ENCODE results near the gene EVA1C. TPM values are rescaled to one million over a fixed set of nuclear protein-coding genes. Genes with fewer than 3 reads are reported as not detected.
A peak's percentile ranks its signal among the peaks of the same experiment; 100 is the strongest.
"Not testable (repeated sequence)": the region's sequence is repeated elsewhere in the genome, so short reads cannot be mapped to it uniquely, and the experiment has no call there.

EVA1C gene
- total and polyA plus RNA-seq, 9 of the 15 experiments (the other 6 are each of a cell fraction or from before 2014, with no cell fraction given), result 0.22 TPM; not detected in 8

DNA sequence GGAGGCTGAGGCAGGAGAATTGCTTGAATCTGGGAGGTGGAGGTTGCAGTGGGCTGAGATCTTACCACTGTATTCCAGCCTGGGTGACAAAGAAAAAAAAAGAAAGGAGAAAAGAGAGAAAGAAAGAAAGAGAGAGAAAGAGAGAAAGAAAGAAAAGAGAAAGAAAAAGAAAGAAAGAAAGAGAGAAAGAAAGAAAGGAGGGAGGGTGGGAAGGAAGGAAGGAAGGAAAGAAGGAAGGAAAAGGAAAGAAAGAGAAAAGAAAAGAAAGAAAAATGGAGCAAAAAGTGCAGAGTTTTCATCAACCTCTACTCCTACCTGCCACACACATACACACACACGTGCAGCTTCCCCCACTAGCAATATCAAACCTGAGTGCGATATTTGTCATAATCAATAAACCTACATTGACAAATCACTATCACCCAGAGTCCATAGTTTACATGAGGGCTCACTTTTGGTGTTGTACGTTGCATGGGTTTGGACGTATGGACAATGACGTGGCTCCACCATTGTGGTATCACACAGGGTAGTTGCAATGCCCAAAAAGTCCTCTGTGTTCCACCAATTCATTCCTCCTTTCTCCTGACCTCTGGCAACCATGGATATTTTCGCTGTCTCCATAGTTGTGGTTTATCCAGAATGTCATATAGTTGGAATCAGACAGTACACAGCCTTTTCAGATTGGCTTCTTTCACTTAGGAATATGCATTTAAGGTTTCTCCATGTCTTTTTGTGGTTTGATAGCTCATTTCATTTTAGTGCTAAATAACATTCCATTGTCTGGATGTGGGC lies 36.5 kb downstream of the EVA1C start:
- H3K9ac ChIP-seq (ENCODE audit: insufficient read depth in 1 of 2, low read depth in 2 of 2, low read length in 2 of 2), result no peak overlapping the region
- H3K4me3 ChIP-seq, result no peak overlapping the region
- TF ChIP-seq HLTF (IDR thresholded peaks at IDR 0.05), result no peak
- TF ChIP-seq, protein P1, sequence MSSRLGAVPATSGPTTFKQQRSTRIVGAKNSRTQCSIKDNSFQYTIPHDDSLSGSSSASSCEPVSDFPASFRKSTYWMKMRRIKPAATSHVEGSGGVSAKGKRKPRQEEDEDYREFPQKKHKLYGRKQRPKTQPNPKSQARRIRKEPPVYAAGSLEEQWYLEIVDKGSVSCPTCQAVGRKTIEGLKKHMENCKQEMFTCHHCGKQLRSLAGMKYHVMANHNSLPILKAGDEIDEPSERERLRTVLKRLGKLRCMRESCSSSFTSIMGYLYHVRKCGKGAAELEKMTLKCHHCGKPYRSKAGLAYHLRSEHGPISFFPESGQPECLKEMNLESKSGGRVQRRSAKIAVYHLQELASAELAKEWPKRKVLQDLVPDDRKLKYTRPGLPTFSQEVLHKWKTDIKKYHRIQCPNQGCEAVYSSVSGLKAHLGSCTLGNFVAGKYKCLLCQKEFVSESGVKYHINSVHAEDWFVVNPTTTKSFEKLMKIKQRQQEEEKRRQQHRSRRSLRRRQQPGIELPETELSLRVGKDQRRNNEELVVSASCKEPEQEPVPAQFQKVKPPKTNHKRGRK (tag; IDR thresholded peaks at IDR 0.05), result peak; percentile 93
- TF ChIP-seq, protein P2, sequence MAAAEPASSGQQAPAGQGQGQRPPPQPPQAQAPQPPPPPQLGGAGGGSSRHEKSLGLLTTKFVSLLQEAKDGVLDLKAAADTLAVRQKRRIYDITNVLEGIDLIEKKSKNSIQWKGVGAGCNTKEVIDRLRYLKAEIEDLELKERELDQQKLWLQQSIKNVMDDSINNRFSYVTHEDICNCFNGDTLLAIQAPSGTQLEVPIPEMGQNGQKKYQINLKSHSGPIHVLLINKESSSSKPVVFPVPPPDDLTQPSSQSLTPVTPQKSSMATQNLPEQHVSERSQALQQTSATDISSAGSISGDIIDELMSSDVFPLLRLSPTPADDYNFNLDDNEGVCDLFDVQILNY (CRISPR knock-in tag; IDR thresholded peaks at IDR 0.05), result no peak
- H3K27me3 ChIP-seq (ENCODE audit: control insufficient read depth in 2 of 2, insufficient read depth in 2 of 2, low read length in 2 of 2), result peaks cover 29 to 47% of the 10 kb centered on the region in 2 experiments
- in situ Hi-C loops (cut with MboI) (no loop called here), intact Hi-C loops (cut with micrococcal nuclease) (no loop called here)
- H3K9me1 ChIP-seq (ENCODE audit: control insufficient read depth, insufficient read depth, low read length), result no peaks in the 10 kb centered on the region
- H3K27ac ChIP-seq (ENCODE audit: extremely low read depth, low read depth, low read length), result no peak overlapping the region
- no peaks in the 10 kb centered on the region for H4K20me1 ChIP-seq (replicated peaks; ENCODE audit: control insufficient read depth, insufficient read depth, low read length)
- 14% methylated on average over 6 of the region's 6 CpGs for WGBS (ENCODE audit: insufficient coverage, low coverage, missing lambda C conversion rate)
- H3K9me3 ChIP-seq (replicated peaks; ENCODE audit: control insufficient read depth, insufficient read depth, low read depth, low read length), result no peaks in the 10 kb centered on the region; the same call in 1 of the 2 replicates
- ATAC-seq, result no peak; the same call in 2 of the 3 replicates
- no peaks in the 10 kb centered on the region; a peak in 1 of 5 replicates for H3K4me1 ChIP-seq (replicated peaks in 1 of 2; ENCODE audit: control insufficient read depth in 2 of 2, insufficient read depth in 2 of 2, low read length in 2 of 2)
- H2AFZ ChIP-seq (ENCODE audit: low read depth, low read length), result no peak overlapping the region
- FAIRE-seq, result no peak
- H3K36me3 ChIP-seq (ENCODE audit: control insufficient read depth, insufficient read depth, low read length), result no peaks in the 10 kb centered on the region
- DNase-seq (ENCODE audit: extremely low read depth in 1 of 4, low spot score in 3 of 4), result no peak
- H3K79me2 ChIP-seq (ENCODE audit: control insufficient read depth, insufficient read depth, low read length), result no peaks in the 10 kb centered on the region
- no peak overlapping the region for H3K4me2 ChIP-seq (ENCODE audit: insufficient read depth, low read length)
- BruUV-seq (replicated peaks), result no TSS peak
- ChIA-PET POLR2A (no interaction called here), CTCF (ENCODE audit: low intra/inter-chr PET ratio) (interaction anchor here (0.6 kb wide), 1 partner anchor 15 kb away, joined by 3 read pairs; no protein-coding TSS in a partner anchor)

DNA sequence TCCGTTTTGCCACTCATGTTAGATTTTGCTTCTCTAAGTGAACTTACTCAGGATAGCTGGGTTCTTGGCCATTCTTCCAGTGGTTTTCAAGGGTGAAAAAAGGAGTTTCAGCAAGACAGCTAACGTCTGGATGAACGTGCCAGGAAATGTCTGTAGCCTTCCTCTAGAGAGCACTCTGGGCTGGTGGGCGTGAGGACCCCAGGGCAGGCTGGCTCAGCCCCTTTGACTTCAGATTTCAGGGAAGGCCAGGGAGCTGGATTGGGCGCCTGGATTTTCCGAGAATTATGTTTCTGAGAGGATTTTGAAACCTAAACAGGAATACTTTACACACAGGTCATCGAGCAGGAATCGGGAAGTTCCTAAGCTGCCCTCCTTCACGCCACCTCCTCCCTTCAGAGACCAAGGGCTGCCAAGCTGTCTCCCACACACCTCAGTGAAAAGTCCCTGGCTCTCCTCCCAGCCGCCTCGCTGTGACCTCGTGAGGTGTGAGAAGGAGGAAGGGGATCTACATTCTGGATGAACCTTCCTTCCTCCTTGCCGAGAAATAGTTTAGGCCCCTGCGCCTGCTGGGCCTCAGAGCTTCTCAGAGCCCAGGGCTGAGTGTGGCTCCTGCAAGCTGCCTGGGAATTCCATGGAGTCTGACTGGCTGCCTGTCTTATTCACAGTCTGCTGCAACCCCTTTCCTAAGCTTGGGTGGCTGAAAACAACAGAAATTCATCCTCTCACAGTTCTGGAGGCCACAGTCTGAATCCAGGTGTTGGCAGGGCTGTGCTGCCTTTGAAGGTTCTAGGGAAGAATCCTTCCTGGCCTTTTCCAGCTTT lies 38.6 kb downstream of the EVA1C start:
- H3K4me2 ChIP-seq (ENCODE audit: insufficient read depth, low read length); CTCF ChIA-PET (ENCODE audit: low intra/inter-chr PET ratio); H3K36me3 ChIP-seq (ENCODE audit: control insufficient read depth, insufficient read depth, low read length); H4K20me1 ChIP-seq (replicated peaks; ENCODE audit: control insufficient read depth, insufficient read depth, low read length); H3K9ac ChIP-seq (ENCODE audit: insufficient read depth in 1 of 2, low read depth in 2 of 2, low read length in 2 of 2); H3K27ac ChIP-seq (ENCODE audit: extremely low read depth, low read depth, low read length); ATAC-seq; H3K79me2 ChIP-seq (ENCODE audit: control insufficient read depth, insufficient read depth, low read length); H2AFZ ChIP-seq (ENCODE audit: low read depth, low read length); intact Hi-C loops (cut with micrococcal nuclease); H3K4me1 ChIP-seq (replicated peaks in 1 of 2; ENCODE audit: control insufficient read depth in 2 of 2, insufficient read depth in 2 of 2, low read length in 2 of 2); DNase-seq (ENCODE audit: extremely low read depth in 1 of 4, low spot score in 3 of 4); in situ Hi-C loops (cut with MboI); H3K9me3 ChIP-seq (replicated peaks; ENCODE audit: control insufficient read depth, insufficient read depth, low read depth, low read length); BruUV-seq (replicated peaks); H3K9me1 ChIP-seq (ENCODE audit: control insufficient read depth, insufficient read depth, low read length); H3K4me3 ChIP-seq; FAIRE-seq: not testable (repeated sequence)
- POLR2A ChIA-PET, result interaction anchor here (0.9 to 1.5 kb wide), 3 partner anchors 11 to 73 kb away, joined by 3 read pairs; no protein-coding TSS in a partner anchor
- 5% methylated on average over 13 of the region's 14 CpGs for WGBS (ENCODE audit: insufficient coverage, low coverage, missing lambda C conversion rate)
- peaks cover 38 to 57% of the 10 kb centered on the region in 2 experiments for H3K27me3 ChIP-seq (ENCODE audit: control insufficient read depth in 2 of 2, insufficient read depth in 2 of 2, low read length in 2 of 2)
